A549 (cell line): ENCODE results near the gene APP. TPM values are rescaled to one million over a fixed set of nuclear protein-coding genes. Genes with fewer than 3 reads are reported as not detected.

Experiments used
- ATAC-seq, 2 experiments: fragments of 200-7000 bp in 1 of 2; fragments of >200 bp in 1 of 2; cut with Nextera tagmentation in 1 of 2; cut with Tn5 transposase in 1 of 2; 3 replicates each; pipeline versions ENCODE4 v1.8.0 to v1.9.1; 2018 to 2020; ENCODE audit warnings: mild to moderate bottlenecking in 1 of 2, moderate library complexity in 1 of 2
- CTCF ChIA-PET: fragments of 300-600 bp; sonication (Branson Sonifier 250); formaldehyde crosslinking; extraction: SDS; loops from one replicate; lab custom pipeline; 2021; ENCODE audit warnings: antibody characterized with exemption, inconsistent platforms; lab: Yijun Ruan, JAX
- POLR2A ChIA-PET: fragments of 350-600 bp; formaldehyde crosslinking; extraction: SDS; loops from one replicate; lab custom pipeline; 2021; ENCODE audit warnings: antibody characterized with exemption, inconsistent platforms; lab: Yijun Ruan, JAX
- DNase-seq, 2 experiments: peaks; one replicate each; pipeline versions ENCODE4 v3.0.0 to v3.0.0-alpha.2; 2011 to 2016; ENCODE audit warnings: low read depth in 1 of 2, low spot score in 1 of 2
- FAIRE-seq: peaks from 2 replicates; lab custom pipeline; 2011; peaks lifted over from hg19 to GRCh38; lab: Jason Lieb, UNC
- H3K27ac ChIP-seq, 2 experiments: fragments of >200 bp; sonication (Bioruptor Twin); formaldehyde crosslinking; 3 replicates each; pipeline ENCODE4 v1.5.1; 2016 to 2017
- H3K4me1 ChIP-seq: fragments of >200 bp; sonication (Bioruptor Twin); formaldehyde crosslinking; 3 replicates; pipeline ENCODE4 v1.6.1; 2016
- H3K4me2 ChIP-seq: fragments of >200 bp; sonication (Bioruptor Twin); formaldehyde crosslinking; 3 replicates; pipeline ENCODE4 v1.6.1; 2016
- H3K4me3 ChIP-seq: fragments of >200 bp; sonication (Bioruptor Twin); formaldehyde crosslinking; 3 replicates; pipeline ENCODE4 v1.5.1; 2016
- H3K9me3 ChIP-seq: fragments of >200 bp; sonication (Bioruptor Twin); formaldehyde crosslinking; 3 replicates; pipeline ENCODE4 v1.6.1; 2016
- FOXS1 ChIP-seq: fragments of 250-450 bp; sonication (Bioruptor Pico); IDR thresholded peaks from 2 replicates; pipeline ENCODE4 v1.5.0; 2020; ENCODE audit warnings: mild to moderate bottlenecking, moderate library complexity
- GATA3 ChIP-seq: IDR thresholded peaks from 2 replicates; pipeline ENCODE4 v1.6.1; 2012; ENCODE audit warnings: borderline replicate concordance
- JUNB ChIP-seq: fragments of >200 bp; sonication (Bioruptor Twin); formaldehyde crosslinking; IDR thresholded peaks from 2 replicates; pipeline ENCODE4 v1.6.1; 2016
- KDM1A ChIP-seq: fragments of 200-600 bp; sonication (generic); IDR thresholded peaks from 2 replicates; pipeline ENCODE4 v1.6.1; 2016; ENCODE audit warnings: low read depth, mild to moderate bottlenecking
- KDM5A ChIP-seq: fragments of 200-600 bp; sonication (generic); IDR thresholded peaks from 2 replicates; pipeline ENCODE4 v1.6.1; 2016; ENCODE audit warnings: antibody characterized with exemption, mild to moderate bottlenecking
- MAZ ChIP-seq: fragments of 150-350 bp; IDR thresholded peaks from 2 replicates; pipeline ENCODE4 v1.6.1; 2014; ENCODE audit warnings: antibody characterized with exemption, low read depth, low read length, borderline replicate concordance
- NPAS2 ChIP-seq: fragments of 250-450 bp; sonication (Bioruptor Pico); IDR thresholded peaks from 2 replicates; pipeline ENCODE4 v1.8.0; 2022; ENCODE audit warnings: mild to moderate bottlenecking, moderate library complexity, borderline replicate concordance
- RARB ChIP-seq: fragments of 250-450 bp; sonication (Bioruptor Pico); IDR thresholded peaks from 2 replicates; pipeline ENCODE4 v1.8.0; 2021; ENCODE audit warnings: mild to moderate bottlenecking, moderate library complexity
- RCOR1 ChIP-seq: fragments of 150-350 bp; IDR thresholded peaks from 2 replicates; pipeline ENCODE4 v1.6.1; 2014; ENCODE audit warnings: antibody characterized with exemption, low read length, low read depth
- RFX5 ChIP-seq: fragments of 450-650 bp; IDR thresholded peaks from 2 replicates; pipeline ENCODE4 v1.7.1; 2014; ENCODE audit warnings: antibody characterized with exemption, mild to moderate bottlenecking, moderate library complexity
- SREBF2 ChIP-seq: fragments of 450-650 bp; IDR thresholded peaks from 2 replicates; pipeline ENCODE4 v1.6.1; 2014; ENCODE audit warnings: mild to moderate bottlenecking, moderate library complexity
- TFCP2L1 ChIP-seq: fragments of 250-450 bp; sonication (Bioruptor Pico); IDR thresholded peaks from 2 replicates; pipeline ENCODE4 v1.5.0; 2021; ENCODE audit warnings: mild to moderate bottlenecking
- ZC3H11A ChIP-seq: fragments of 450-650 bp; IDR thresholded peaks from 2 replicates; pipeline ENCODE4 v1.6.1; 2014; ENCODE audit warnings: antibody characterized with exemption, mild to moderate bottlenecking
- ZSCAN20 ChIP-seq: fragments of 250-450 bp; sonication (Bioruptor Pico); IDR thresholded peaks from 2 replicates; pipeline ENCODE4 v1.8.0; 2022; ENCODE audit warnings: mild to moderate bottlenecking, moderate library complexity
- WGBS: methylation state at CpG from one replicate; pipeline ENCODE4 v1.1.6; 2017; ENCODE audit errors: missing lambda C conversion rate; 5-methylcytosine and 5-hydroxymethylcytosine counted together
- polyA plus RNA-seq, 4 experiments: library from polyadenylated mRNA; depleted of rRNA in 3 of 4; stranded (reverse); fragments of >200 nt; fragmentation: RNase III in 1 of 4; extraction: RNeasy Plus Mini Kit Qiagen cat#74134 plus additional on column Dnase treatment in 1 of 4; gene quantifications; 2 replicates in 3 of 4; 3 replicates in 1 of 4; pipeline ENCODE4 v1.2.3, GENCODE V29; 2011 to 2017
- TF ChIP-seq, protein P1 (sequence below): fragments of 250-450 bp; sonication (Bioruptor Pico); IDR thresholded peaks from 2 replicates; pipeline ENCODE4 v1.5.0; 2021; ENCODE audit warnings: mild to moderate bottlenecking, moderate library complexity, borderline replicate concordance
- TF ChIP-seq, protein P2 (sequence below): IDR thresholded peaks from 2 replicates; pipeline ENCODE4 v1.6.1; 2012
- TF ChIP-seq, protein P3 (sequence below): fragments of 450-650 bp; IDR thresholded peaks from 2 replicates; pipeline ENCODE4 v1.6.1; 2014; ENCODE audit warnings: antibody characterized with exemption
- TF ChIP-seq, protein P4 (sequence below): fragments of >200 bp; sonication (Bioruptor Twin); formaldehyde crosslinking; IDR thresholded peaks from 3 replicates; pipeline ENCODE4 v1.5.1; 2016
- TF ChIP-seq, protein P5 (sequence below): fragments of >200 bp; sonication (Bioruptor Twin); formaldehyde crosslinking; IDR thresholded peaks from 2 replicates; pipeline ENCODE4 v1.6.1; 2016
- TF ChIP-seq, protein P6 (sequence below): fragments of 200-600 bp; sonication (generic); IDR thresholded peaks from 2 replicates; pipeline ENCODE4 v1.6.1; 2016; ENCODE audit warnings: antibody characterized with exemption, mild to moderate bottlenecking, moderate library complexity

APP gene
- polyA plus RNA-seq, 2 of the 4 experiments (the other 2 are of a cell fraction) = 540 to 565 TPM

DNA sequence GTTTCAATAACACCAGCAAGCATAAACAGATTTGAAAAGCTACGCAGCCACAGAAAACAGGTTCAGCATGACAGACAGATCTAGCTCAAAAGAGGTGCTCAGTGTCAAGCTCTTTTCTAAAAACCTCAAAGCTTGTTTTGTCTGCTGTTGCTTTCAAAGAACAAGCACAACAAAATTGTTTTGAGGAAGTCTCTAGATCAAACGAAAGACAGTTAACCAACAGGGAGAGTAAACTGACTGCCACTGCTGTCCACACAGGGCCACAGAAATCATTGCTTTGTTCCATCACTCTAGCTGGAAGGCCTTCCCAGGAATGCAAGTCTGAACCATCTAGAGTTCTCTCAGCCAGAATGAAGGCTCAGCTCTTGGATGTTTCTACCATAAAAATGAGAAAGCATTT lies 12.8 kb downstream of the APP start (continued):
- no peak for TF ChIP-seq NPAS2 (CRISPR knock-in tag)
- TF ChIP-seq, protein P1, sequence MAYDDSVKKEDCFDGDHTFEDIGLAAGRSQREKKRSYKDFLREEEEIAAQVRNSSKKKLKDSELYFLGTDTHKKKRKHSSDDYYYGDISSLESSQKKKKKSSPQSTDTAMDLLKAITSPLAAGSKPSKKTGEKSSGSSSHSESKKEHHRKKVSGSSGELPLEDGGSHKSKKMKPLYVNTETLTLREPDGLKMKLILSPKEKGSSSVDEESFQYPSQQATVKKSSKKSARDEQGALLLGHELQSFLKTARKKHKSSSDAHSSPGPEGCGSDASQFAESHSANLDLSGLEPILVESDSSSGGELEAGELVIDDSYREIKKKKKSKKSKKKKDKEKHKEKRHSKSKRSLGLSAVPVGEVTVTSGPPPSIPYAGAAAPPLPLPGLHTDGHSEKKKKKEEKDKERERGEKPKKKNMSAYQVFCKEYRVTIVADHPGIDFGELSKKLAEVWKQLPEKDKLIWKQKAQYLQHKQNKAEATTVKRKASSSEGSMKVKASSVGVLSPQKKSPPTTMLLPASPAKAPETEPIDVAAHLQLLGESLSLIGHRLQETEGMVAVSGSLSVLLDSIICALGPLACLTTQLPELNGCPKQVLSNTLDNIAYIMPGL (CRISPR knock-in tag) = no peak

DNA sequence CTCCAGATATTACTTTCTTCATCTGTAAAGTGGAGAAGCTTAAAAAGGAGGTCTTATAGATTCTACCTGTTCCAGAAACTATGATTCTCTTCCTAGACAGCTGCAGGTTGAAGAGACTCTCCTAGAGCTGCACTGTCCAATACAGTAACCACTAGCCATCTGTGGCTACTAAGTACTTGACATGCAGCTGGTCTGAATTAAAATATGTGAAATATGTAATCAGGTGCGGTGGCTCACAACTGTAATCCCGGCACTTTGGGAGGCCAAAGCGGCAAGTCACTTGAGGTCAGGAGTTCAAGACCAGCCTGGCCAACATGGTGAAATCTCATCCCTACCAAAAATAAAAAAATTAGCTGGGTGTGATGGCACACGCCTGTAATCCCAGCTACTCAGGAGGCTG lies 15.8 kb downstream of the APP start:
- 74% methylated on average over 4 of the region's 4 CpGs for WGBS
- Histone ChIP-seq H3K4me2 (peak overlapping the region; percentile 64), H3K4me1 (peaks cover 61% of the 10 kb centered on the region), H3K9me3 (no peaks in the 10 kb centered on the region), H3K27ac (peak overlapping the region in 1 of 2 experiments; percentile 59; a peak in 2 of 6 replicates)
- FAIRE-seq = no peak
- ChIA-PET POLR2A (no interaction called here), CTCF (interaction anchor here (1.1 kb wide), 1 partner anchor 16 kb away, joined by 3 read pairs; the partner anchor contains the start of gene APP)
- no peak for TF ChIP-seq ZSCAN20 (CRISPR knock-in tag)
- TF ChIP-seq, protein P2, sequence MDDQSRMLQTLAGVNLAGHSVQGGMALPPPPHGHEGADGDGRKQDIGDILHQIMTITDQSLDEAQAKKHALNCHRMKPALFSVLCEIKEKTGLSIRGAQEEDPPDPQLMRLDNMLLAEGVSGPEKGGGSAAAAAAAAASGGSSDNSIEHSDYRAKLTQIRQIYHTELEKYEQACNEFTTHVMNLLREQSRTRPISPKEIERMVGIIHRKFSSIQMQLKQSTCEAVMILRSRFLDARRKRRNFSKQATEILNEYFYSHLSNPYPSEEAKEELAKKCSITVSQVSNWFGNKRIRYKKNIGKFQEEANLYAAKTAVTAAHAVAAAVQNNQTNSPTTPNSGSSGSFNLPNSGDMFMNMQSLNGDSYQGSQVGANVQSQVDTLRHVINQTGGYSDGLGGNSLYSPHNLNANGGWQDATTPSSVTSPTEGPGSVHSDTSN = no peak
- no peak for TF ChIP-seq RFX5
- TF ChIP-seq SREBF2 = no peak
- TF ChIP-seq KDM1A = no peak
- TF ChIP-seq RARB (CRISPR knock-in tag) = no peak
- no peak for TF ChIP-seq MAZ
- no peak for TF ChIP-seq ZC3H11A
- TF ChIP-seq, all 56 proteins: peak for 0
- H3K4me3 ChIP-seq = no peak overlapping the region
- no peak for DNase-seq
- ATAC-seq = no peak

DNA sequence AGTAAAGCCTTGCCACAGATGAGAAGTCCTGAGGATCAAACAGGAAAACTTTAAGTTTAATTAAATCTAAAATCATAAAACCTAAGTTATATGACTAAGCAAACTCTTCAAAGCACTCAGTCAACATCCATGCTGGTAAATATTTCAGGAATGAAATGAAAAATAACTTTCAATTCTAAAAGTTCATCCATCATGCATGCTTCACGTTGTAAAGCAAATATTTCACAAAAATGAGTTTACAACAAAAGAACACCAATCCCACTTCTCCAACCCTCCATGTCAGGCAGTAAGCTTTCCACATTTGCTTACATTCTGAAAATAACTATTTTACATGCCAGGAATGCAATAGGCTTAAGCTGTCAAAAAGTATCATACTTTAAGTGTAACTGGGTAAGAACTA lies 16.8 kb downstream of the APP start:
- ChIA-PET POLR2A (no interaction called here), CTCF (no interaction called here)
- no peak overlapping the region for H3K4me3 ChIP-seq
- peak overlapping the region; percentile 64 for H3K4me2 ChIP-seq
- H3K9me3 ChIP-seq = no peaks in the 10 kb centered on the region
- H3K27ac ChIP-seq = peak overlapping the region; percentile 21 to 70; a peak in 4 of 6 replicates
- WGBS = 3% methylated on average over 1 of the region's 1 CpG
- TF ChIP-seq MAZ = no peak
- TF ChIP-seq GATA3 = peak; percentile 30; the same call in 1 of the 2 replicates
- TF ChIP-seq, protein P3, sequence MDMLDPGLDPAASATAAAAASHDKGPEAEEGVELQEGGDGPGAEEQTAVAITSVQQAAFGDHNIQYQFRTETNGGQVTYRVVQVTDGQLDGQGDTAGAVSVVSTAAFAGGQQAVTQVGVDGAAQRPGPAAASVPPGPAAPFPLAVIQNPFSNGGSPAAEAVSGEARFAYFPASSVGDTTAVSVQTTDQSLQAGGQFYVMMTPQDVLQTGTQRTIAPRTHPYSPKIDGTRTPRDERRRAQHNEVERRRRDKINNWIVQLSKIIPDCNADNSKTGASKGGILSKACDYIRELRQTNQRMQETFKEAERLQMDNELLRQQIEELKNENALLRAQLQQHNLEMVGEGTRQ = no peak
- no peak for DNase-seq
- H3K4me1 ChIP-seq = peaks cover 67% of the 10 kb centered on the region
- FAIRE-seq = no peak
- ATAC-seq = peak in 1 of 2 experiments; percentile 44; a peak in 3 of 6 replicates

DNA sequence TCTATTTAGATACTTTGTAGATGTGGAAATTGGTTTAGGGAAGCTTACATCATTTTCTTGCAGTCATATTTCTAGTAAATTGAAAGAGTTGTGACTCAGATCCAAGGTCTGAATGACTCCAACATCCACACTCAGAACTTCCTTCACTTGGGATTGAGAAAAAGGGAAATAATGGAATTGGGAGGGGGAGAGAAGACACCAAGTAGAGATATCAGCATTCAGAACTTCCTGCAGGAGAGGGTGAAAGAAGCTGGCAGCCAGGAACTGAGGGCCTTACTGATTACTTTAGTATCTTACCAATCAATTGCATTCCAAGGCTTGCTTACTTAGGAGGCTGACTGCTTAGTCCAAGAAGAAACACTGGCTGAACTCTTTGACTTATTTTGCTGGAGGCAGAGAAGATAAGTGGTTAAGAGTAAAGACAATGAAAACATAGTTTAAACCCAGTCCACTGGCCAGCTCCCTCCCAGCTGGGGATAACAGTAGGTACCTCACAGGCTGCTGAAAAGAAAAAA lies 21.7 kb downstream of the APP start:
- Histone ChIP-seq H3K4me2 (peak overlapping the region; percentile 64), H3K4me1 (peaks cover 51% of the 10 kb centered on the region), H3K9me3 (no peaks in the 10 kb centered on the region), H3K4me3 (no peak overlapping the region), H3K27ac (peak overlapping the region; percentile 59 to 77; a peak in 5 of 6 replicates)
- ATAC-seq (peak; percentile 13 to 41; a peak in 2 of 6 replicates), DNase-seq (no peak), FAIRE-seq (no peak)
- CTCF ChIA-PET = interaction anchor here (1.6 kb wide), 1 partner anchor 15 kb away, joined by 3 read pairs; no protein-coding TSS in a partner anchor
- POLR2A ChIA-PET = interaction anchor here (0.9 kb wide), 1 partner anchor 9 kb away, joined by 4 read pairs; no protein-coding TSS in a partner anchor
- TF ChIP-seq, protein P4, sequence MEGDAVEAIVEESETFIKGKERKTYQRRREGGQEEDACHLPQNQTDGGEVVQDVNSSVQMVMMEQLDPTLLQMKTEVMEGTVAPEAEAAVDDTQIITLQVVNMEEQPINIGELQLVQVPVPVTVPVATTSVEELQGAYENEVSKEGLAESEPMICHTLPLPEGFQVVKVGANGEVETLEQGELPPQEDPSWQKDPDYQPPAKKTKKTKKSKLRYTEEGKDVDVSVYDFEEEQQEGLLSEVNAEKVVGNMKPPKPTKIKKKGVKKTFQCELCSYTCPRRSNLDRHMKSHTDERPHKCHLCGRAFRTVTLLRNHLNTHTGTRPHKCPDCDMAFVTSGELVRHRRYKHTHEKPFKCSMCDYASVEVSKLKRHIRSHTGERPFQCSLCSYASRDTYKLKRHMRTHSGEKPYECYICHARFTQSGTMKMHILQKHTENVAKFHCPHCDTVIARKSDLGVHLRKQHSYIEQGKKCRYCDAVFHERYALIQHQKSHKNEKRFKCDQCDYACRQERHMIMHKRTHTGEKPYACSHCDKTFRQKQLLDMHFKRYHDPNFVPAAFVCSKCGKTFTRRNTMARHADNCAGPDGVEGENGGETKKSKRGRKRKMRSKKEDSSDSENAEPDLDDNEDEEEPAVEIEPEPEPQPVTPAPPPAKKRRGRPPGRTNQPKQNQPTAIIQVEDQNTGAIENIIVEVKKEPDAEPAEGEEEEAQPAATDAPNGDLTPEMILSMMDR = no peak
- TF ChIP-seq KDM5A (no peak), JUNB (no peak), MAZ (no peak), FOXS1 (CRISPR knock-in tag) (no peak), TFCP2L1 (CRISPR knock-in tag) (no peak), RCOR1 (no peak)
- TF ChIP-seq, protein P5, sequence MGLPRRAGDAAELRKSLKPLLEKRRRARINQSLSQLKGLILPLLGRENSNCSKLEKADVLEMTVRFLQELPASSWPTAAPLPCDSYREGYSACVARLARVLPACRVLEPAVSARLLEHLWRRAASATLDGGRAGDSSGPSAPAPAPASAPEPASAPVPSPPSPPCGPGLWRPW = no peak
- TF ChIP-seq, protein P6, sequence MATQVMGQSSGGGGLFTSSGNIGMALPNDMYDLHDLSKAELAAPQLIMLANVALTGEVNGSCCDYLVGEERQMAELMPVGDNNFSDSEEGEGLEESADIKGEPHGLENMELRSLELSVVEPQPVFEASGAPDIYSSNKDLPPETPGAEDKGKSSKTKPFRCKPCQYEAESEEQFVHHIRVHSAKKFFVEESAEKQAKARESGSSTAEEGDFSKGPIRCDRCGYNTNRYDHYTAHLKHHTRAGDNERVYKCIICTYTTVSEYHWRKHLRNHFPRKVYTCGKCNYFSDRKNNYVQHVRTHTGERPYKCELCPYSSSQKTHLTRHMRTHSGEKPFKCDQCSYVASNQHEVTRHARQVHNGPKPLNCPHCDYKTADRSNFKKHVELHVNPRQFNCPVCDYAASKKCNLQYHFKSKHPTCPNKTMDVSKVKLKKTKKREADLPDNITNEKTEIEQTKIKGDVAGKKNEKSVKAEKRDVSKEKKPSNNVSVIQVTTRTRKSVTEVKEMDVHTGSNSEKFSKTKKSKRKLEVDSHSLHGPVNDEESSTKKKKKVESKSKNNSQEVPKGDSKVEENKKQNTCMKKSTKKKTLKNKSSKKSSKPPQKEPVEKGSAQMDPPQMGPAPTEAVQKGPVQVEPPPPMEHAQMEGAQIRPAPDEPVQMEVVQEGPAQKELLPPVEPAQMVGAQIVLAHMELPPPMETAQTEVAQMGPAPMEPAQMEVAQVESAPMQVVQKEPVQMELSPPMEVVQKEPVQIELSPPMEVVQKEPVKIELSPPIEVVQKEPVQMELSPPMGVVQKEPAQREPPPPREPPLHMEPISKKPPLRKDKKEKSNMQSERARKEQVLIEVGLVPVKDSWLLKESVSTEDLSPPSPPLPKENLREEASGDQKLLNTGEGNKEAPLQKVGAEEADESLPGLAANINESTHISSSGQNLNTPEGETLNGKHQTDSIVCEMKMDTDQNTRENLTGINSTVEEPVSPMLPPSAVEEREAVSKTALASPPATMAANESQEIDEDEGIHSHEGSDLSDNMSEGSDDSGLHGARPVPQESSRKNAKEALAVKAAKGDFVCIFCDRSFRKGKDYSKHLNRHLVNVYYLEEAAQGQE = no peak
